PFSK-1 (cell line): ENCODE measurements around the gene LAMTOR1.
"Not testable (repeated sequence)": the region's sequence is repeated elsewhere in the genome, so short reads cannot be mapped to it uniquely, and the experiment has no call there.

Experiments
- FOXP2 ChIP-seq: optimal IDR thresholded peaks from 2 replicates; pipeline ENCODE3; 2011; ENCODE audit warnings: borderline replicate concordance, control low read depth, inconsistent platforms; ENCODE audit not compliant: insufficient read depth; ENCODE audit errors: extremely low read length, extremely low read depth
- POLR2AphosphoS5 ChIP-seq: IDR thresholded peaks from 2 replicates; pipeline ENCODE4 v1.6.1; 2012; ENCODE audit warnings: low read depth, mild to moderate bottlenecking, control low read depth, low read length, moderate library complexity
- REST ChIP-seq, 2 experiments: IDR thresholded peaks; 2 replicates each; pipeline versions ENCODE4 v1.6.1 to v1.8.0; 2011 to 2012; ENCODE audit warnings: low read depth in 2 of 2, low read length in 2 of 2, control low read depth in 1 of 2, inconsistent platforms in 1 of 2, mild to moderate bottlenecking in 1 of 2, moderate library complexity in 1 of 2; ENCODE audit not compliant: insufficient read depth in 1 of 2
- SIN3A ChIP-seq: IDR thresholded peaks from 2 replicates; pipeline ENCODE4 v1.6.1; 2012; ENCODE audit warnings: mild to moderate bottlenecking, low read length, moderate library complexity, borderline replicate concordance; ENCODE audit not compliant: insufficient read depth
- TAF1 ChIP-seq: IDR thresholded peaks from 2 replicates; pipeline ENCODE4 v1.6.1; 2012; ENCODE audit warnings: low read length, control low read depth, borderline replicate concordance; ENCODE audit not compliant: insufficient read depth

The LAMTOR1 gene

DNA sequence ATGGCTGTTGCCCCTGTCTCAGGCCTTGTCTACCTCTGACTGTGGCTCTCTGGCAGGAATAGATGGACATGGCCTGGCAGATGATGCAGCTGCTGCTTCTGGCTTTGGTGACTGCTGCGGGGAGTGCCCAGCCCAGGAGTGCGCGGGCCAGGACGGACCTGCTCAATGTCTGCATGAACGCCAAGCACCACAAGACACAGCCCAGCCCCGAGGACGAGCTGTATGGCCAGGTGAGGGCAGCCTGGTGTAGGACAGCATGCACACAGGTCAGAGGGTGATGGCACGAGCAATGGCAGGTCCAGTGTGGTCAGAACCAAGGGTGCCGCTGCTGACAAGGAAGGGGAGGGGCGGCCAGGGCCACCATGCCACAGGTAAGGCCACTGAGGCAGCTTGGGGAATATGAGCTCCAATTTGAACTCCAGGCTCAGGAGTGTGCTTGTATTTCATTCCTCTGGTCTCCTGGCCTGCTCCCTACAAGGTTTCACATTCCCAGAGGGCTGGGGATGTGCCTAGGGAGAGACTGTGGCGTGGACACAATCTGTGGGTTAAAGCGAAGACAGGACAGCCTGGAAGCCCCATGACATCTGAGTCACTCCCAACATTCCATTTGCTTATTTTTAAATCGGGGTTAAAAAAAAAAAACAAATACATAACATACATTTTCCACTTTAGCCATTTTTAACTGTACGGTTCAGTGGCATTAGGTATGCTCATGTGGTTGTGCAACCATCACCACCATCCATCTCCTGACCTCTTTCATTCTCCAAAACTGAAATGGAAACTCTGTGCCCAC, 33.0 kb upstream of the LAMTOR1 start:
- TF ChIP-seq REST (IDR thresholded peaks at IDR 0.05; ENCODE audit: insufficient read depth in 1 of 2, low read depth in 2 of 2, low read length in 2 of 2) (no peak), FOXP2 (no peak), POLR2AphosphoS5 (no peak), SIN3A (no peak), TAF1 (no peak)

- not testable (repeated sequence) for TF ChIP-seq TAF1, FOXP2, POLR2AphosphoS5
Observed at GRCh38 chr11:72135473-72135872, 32.4 kb upstream of the LAMTOR1 start, which contains the start of gene FOLR3. Gene FOLR3 (plus strand): TSS chr11:72135725. CDS start chr11:72135953, 228 bp downstream.

GRCh38 chr11:72132646-72133045, 29.5 kb upstream of the LAMTOR1 start:
- TF ChIP-seq SIN3A (no peak), FOXP2 (no peak), POLR2AphosphoS5 (no peak), REST (IDR thresholded peaks at IDR 0.05; ENCODE audit: insufficient read depth in 1 of 2, low read depth in 2 of 2, low read length in 2 of 2) (no peak), TAF1 (no peak)

DNA sequence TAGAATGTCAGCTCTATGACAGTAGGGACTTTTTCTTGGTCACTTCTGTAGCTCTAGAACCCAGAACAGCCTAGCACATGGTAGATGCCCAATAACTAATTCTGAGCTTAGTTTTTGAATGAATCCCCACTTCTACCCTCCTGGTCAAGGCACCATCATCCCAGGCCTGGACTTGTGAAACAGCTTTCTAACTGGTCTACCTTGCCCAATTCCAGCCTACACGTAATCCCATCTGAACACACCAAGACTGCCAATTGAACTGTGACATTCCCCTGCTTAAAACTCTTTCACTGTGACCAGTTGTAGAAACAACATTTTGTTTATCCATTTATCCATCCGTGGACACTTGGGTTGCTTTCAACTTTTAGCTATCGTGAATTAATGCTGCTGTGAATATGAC, 26.3 kb upstream of the LAMTOR1 start:
- TF ChIP-seq SIN3A = no peak
- TF ChIP-seq FOXP2 = no peak
- no peak for TF ChIP-seq REST (IDR thresholded peaks at IDR 0.05; ENCODE audit: insufficient read depth in 1 of 2, low read depth in 2 of 2, low read length in 2 of 2)
- TF ChIP-seq TAF1 = no peak
- no peak for TF ChIP-seq POLR2AphosphoS5

DNA sequence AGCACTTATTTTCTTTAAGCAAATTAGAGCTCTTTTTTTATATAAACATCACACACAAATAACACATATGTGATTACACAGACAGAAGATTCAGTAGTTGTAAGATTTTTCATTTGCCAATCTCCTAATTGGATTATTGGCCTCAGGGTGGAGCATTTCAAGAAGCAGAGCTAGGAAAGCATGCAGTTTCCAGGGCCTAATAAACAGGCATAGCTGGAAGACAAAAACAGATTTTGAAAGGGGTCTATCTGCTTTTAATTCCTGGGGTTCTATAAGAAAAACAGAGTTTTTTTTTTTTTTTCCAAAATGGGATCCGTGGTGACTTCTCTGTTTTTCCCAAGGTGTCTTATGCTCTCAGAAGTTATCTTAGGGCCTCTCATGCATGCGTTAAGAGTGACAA, 24.8 kb upstream of the LAMTOR1 start:
- TF ChIP-seq POLR2AphosphoS5 (no peak), REST (IDR thresholded peaks at IDR 0.05; ENCODE audit: insufficient read depth in 1 of 2, low read depth in 2 of 2, low read length in 2 of 2) (no peak), TAF1 (no peak), FOXP2 (no peak), SIN3A (no peak)
